Measurements from ENCODE around the gene ANKRD60.

The ANKRD60 gene

DNA sequence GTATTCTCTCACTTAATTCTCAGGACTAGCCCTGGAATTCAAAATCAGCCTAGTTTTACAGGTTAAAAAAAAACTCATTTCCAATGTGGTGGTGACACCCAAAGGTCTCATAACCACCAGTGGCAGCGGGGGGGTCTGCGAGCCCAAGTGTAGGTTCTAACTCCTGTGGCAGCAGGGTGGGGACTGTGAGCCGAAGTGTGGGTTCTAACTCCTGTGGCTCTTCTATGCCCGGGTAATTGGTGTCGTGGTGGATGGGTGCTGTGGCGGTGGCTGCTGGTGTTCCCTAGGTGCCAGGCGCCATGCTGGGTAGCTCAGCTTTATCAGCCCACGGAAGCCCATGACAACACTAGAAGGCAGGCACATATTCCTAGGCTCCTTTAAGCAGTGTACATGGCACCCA lies 4.9 kb upstream of the ANKRD60 start:
- Histone ChIP-seq H3K4me1 (ENCODE audit: control insufficient read depth, insufficient read depth, low read length) (peaks cover 15% of the 10 kb centered on the region), H3K27me3 (ENCODE audit: control insufficient read depth, insufficient read depth, low read length) (peaks cover 13% of the 10 kb centered on the region), H3K9me3 (ENCODE audit: control insufficient read depth, insufficient read depth, low read length) (no peaks in the 10 kb centered on the region), H3K36me3 (ENCODE audit: control insufficient read depth, insufficient read depth, low read length) (0 out of 2 replicates have a peak, but pooled peaks cover 6% of the 10 kb centered on the region), H3K4me3 (ENCODE audit: low read depth, low read length) (no peak overlapping the region), H3K9ac (ENCODE audit: low read depth, low read length) (no peak overlapping the region), H3K27ac (ENCODE audit: low read depth, low read length) (no peak overlapping the region)

DNA sequence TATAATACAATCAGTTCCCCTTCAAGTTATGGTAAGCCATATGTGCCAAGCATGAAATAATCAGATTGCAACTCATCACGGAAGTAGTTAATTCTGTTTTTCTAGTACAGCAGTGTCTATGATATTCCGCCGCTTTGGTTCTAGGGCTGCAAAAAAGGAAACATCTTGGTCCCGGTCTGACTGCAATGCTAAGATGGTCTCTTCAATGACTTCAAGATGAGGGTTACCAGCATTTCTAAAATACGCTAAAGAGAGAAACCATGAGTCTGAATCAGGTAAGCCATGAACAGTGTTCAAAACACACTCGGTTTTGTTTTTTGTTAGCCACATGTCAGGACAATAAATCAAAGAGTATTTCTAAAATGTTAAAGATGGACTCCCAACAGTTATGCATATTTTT lies 3.2 kb upstream of the ANKRD60 start:
- H3K9me3 ChIP-seq (ENCODE audit: control insufficient read depth, insufficient read depth, low read length), result no peaks in the 10 kb centered on the region
- H3K4me1 ChIP-seq (ENCODE audit: control insufficient read depth, insufficient read depth, low read length), result peaks cover 13% of the 10 kb centered on the region
- 0 out of 2 replicates have a peak, but pooled peaks cover 6% of the 10 kb centered on the region for H3K36me3 ChIP-seq (ENCODE audit: control insufficient read depth, insufficient read depth, low read length)
- peaks cover 27% of the 10 kb centered on the region for H3K27me3 ChIP-seq (ENCODE audit: control insufficient read depth, insufficient read depth, low read length)
- no peak overlapping the region for H3K9ac ChIP-seq (ENCODE audit: low read depth, low read length)
- no peak overlapping the region for H3K27ac ChIP-seq (ENCODE audit: low read depth, low read length)
- no peak overlapping the region for H3K4me3 ChIP-seq (ENCODE audit: low read depth, low read length)

GRCh38 chr20:58229198-58229798 lies 845 bp upstream of the ANKRD60 start:
- H3K36me3 ChIP-seq (ENCODE audit: control insufficient read depth, insufficient read depth, low read length), result no peaks in the 10 kb centered on the region
- H3K4me3 ChIP-seq (ENCODE audit: low read depth, low read length), result peak overlapping the region; percentile 82
- no peaks in the 10 kb centered on the region for H3K9me3 ChIP-seq (ENCODE audit: control insufficient read depth, insufficient read depth, low read length)
- peaks cover 34% of the 10 kb centered on the region for H3K27me3 ChIP-seq (ENCODE audit: control insufficient read depth, insufficient read depth, low read length)
- peaks cover 13% of the 10 kb centered on the region for H3K4me1 ChIP-seq (ENCODE audit: control insufficient read depth, insufficient read depth, low read length)
- peak overlapping the region; percentile 84 for H3K9ac ChIP-seq (ENCODE audit: low read depth, low read length)
- peak overlapping the region; percentile 92 for H3K27ac ChIP-seq (ENCODE audit: low read depth, low read length)

GRCh38 chr20:58228103-58228483 lies 360 bp downstream of the ANKRD60 start:
- Histone ChIP-seq H3K27me3 (ENCODE audit: control insufficient read depth, insufficient read depth, low read length) (peaks cover 34% of the 10 kb centered on the region), H3K4me3 (ENCODE audit: low read depth, low read length) (peak overlapping the region; percentile 82), H3K9ac (ENCODE audit: low read depth, low read length) (no peak overlapping the region)

DNA sequence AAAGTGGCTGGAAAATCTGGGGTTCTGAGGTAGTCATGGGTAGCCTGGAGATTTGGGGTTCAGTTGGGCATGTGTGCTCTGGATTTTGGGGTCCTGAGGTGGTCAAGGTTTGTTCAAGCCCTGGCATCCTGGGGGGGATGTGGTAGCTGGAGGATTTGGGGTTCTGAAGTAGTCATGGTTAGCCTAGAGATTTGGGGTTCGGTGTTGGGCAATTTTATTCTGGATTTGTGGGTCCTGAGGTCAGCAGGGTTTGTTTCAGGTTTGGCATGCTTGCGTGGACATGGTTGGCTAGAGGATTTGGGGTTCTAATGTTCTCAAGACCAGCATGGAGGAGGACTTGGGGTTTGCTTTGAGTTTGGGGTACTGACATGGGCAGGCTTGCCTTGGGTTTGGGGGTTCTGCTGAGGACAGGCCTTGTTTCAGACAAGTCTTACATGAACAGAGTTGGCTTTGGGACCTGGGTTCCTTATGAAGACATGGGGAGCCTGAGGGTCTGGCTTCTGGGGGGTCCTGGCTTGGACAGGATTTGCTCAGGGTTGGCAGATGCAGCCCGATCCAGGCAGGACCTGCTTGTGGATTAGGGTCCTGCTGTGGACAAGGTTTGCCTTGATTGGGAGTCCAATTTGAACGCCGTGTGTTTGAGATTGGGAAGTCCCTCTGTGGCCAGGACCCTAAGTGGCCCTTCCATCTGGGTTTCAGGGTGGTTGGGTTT lies 906 bp downstream of the ANKRD60 start:
- no peaks in the 10 kb centered on the region for H3K36me3 ChIP-seq (ENCODE audit: control insufficient read depth, insufficient read depth, low read length)
- H3K27ac ChIP-seq (ENCODE audit: low read depth, low read length), result no peak overlapping the region
- peaks cover 34% of the 10 kb centered on the region for H3K27me3 ChIP-seq (ENCODE audit: control insufficient read depth, insufficient read depth, low read length)
- no peak overlapping the region for H3K9ac ChIP-seq (ENCODE audit: low read depth, low read length)
- H3K4me3 ChIP-seq (ENCODE audit: low read depth, low read length), result peak overlapping the region; percentile 82; the same call in 1 of the 2 replicates
- peaks cover 13% of the 10 kb centered on the region for H3K4me1 ChIP-seq (ENCODE audit: control insufficient read depth, insufficient read depth, low read length)
- H3K9me3 ChIP-seq (ENCODE audit: control insufficient read depth, insufficient read depth, low read length), result no peaks in the 10 kb centered on the region

More at GRCh38 chr20:58228103-58228483, 360 bp downstream of the ANKRD60 start:
- no peak overlapping the region for H3K27ac ChIP-seq (ENCODE audit: low read depth, low read length)
- no peaks in the 10 kb centered on the region for H3K9me3 ChIP-seq (ENCODE audit: control insufficient read depth, insufficient read depth, low read length)
- H3K36me3 ChIP-seq (ENCODE audit: control insufficient read depth, insufficient read depth, low read length), result no peaks in the 10 kb centered on the region
- peaks cover 13% of the 10 kb centered on the region for H3K4me1 ChIP-seq (ENCODE audit: control insufficient read depth, insufficient read depth, low read length)

DNA sequence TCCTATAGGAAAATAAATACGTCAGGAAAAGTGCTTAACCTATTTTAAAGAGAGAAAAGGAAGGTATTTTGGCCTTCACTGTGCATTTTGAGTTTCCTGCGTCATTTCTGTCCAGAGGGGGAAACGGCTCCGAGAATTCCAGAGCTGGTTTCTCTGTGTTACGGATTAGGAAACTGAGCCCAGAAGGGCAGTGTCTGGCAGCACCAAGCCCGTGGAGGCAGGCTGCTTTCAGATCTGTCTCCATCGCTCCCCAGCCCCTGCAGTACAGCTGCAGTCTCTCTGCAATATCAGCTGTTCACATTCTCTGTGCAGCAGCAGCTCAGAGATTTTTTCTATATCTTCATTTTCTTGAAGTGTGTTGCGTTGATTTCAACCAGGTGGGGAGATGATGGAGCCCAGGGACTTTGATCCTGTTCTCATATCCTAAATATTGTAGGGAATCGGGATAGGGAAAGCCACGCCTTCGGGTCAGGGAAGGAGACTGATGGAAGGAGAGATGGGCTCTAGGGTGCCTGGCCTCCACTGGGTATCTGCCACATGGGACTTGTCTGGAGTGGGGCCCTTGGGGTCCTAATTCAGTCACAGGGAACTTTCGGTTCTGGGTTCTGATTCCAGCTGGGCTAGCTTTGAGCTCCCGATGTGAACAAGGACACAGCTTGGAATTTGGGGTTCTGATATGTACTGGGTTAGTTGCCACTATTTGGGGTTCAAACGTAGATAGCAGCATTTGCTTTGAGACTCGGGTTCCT lies 2.8 kb downstream of the ANKRD60 start:
- Histone ChIP-seq H3K27ac (ENCODE audit: low read depth, low read length) (no peak overlapping the region), H3K9me3 (ENCODE audit: control insufficient read depth, insufficient read depth, low read length) (no peaks in the 10 kb centered on the region), H3K4me1 (ENCODE audit: control insufficient read depth, insufficient read depth, low read length) (peaks cover 13% of the 10 kb centered on the region), H3K4me3 (ENCODE audit: low read depth, low read length) (no peak overlapping the region), H3K9ac (ENCODE audit: low read depth, low read length) (no peak overlapping the region), H3K27me3 (ENCODE audit: control insufficient read depth, insufficient read depth, low read length) (peaks cover 34% of the 10 kb centered on the region), H3K36me3 (ENCODE audit: control insufficient read depth, insufficient read depth, low read length) (no peaks in the 10 kb centered on the region)

DNA sequence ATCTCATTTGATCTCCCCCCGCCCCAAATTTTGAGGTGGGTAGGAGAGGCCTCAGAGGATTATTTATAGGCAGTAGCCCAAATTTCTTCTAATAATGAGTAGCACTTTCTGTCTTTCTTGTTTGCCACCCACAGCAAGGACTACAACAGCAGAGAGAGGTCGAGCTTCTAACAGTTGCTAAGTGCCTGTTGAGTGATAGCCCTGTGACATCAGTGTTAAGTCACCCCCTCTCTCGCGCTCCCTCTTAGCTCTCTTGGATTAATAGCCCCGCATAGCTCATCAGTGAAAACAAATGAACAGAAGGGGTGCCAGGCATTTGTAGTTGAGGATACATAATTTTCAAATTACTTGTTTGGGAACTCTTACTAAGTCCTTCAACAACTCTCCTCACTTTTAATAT lies 3.5 kb downstream of the ANKRD60 start:
- Histone ChIP-seq H3K27ac (ENCODE audit: low read depth, low read length) (no peak overlapping the region), H3K4me1 (ENCODE audit: control insufficient read depth, insufficient read depth, low read length) (peaks cover 11% of the 10 kb centered on the region), H3K9ac (ENCODE audit: low read depth, low read length) (no peak overlapping the region), H3K9me3 (ENCODE audit: control insufficient read depth, insufficient read depth, low read length) (no peaks in the 10 kb centered on the region), H3K36me3 (ENCODE audit: control insufficient read depth, insufficient read depth, low read length) (no peaks in the 10 kb centered on the region), H3K27me3 (ENCODE audit: control insufficient read depth, insufficient read depth, low read length) (peaks cover 34% of the 10 kb centered on the region), H3K4me3 (ENCODE audit: low read depth, low read length) (no peak overlapping the region)

DNA sequence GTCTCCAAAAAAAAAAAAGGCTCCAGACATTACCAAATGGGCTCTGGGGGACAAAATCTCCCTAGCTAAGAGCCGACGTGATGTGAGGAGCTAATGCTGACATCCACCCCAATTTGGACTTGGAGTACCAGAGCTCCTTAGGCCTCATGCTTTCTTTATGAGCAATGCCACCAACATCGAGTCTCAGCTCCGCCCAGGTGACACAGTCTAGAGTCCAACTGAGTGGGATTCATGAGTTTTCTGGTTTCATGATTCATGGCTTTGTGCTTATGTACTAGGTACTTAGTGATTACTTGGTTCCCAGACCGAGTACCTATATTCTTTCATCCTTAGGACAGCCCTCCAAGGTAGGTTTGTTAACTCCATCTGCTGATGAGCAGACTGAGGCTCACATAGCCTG lies 4.4 kb downstream of the ANKRD60 start:
- Histone ChIP-seq H3K9ac (ENCODE audit: low read depth, low read length) (no peak overlapping the region), H3K4me1 (ENCODE audit: control insufficient read depth, insufficient read depth, low read length) (peaks cover 4% of the 10 kb centered on the region; the same call in 1 of the 2 replicates), H3K27ac (ENCODE audit: low read depth, low read length) (no peak overlapping the region), H3K9me3 (ENCODE audit: control insufficient read depth, insufficient read depth, low read length) (peaks cover 2% of the 10 kb centered on the region), H3K27me3 (ENCODE audit: control insufficient read depth, insufficient read depth, low read length) (peaks cover 34% of the 10 kb centered on the region), H3K36me3 (ENCODE audit: control insufficient read depth, insufficient read depth, low read length) (no peaks in the 10 kb centered on the region), H3K4me3 (ENCODE audit: low read depth, low read length) (no peak overlapping the region)

- peaks cover 29% of the 10 kb centered on the region for H3K27me3 ChIP-seq (ENCODE audit: control insufficient read depth, insufficient read depth, low read length)
- peaks cover 8% of the 10 kb centered on the region for H3K9me3 ChIP-seq (ENCODE audit: control insufficient read depth, insufficient read depth, low read length)
- no peak overlapping the region for H3K27ac ChIP-seq (ENCODE audit: low read depth, low read length)
- H3K4me3 ChIP-seq (ENCODE audit: low read depth, low read length), result no peak overlapping the region
- H3K9ac ChIP-seq (ENCODE audit: low read depth, low read length), result no peak overlapping the region
- no peaks in the 10 kb centered on the region for H3K4me1 ChIP-seq (ENCODE audit: control insufficient read depth, insufficient read depth, low read length)
- no peaks in the 10 kb centered on the region for H3K36me3 ChIP-seq (ENCODE audit: control insufficient read depth, insufficient read depth, low read length)
These were observed 5.0 kb downstream of the ANKRD60 start for GRCh38 chr20:58223358-58223941.

- Histone ChIP-seq H3K9ac (ENCODE audit: low read depth, low read length) (no peak overlapping the region), H3K36me3 (ENCODE audit: control insufficient read depth, insufficient read depth, low read length) (no peaks in the 10 kb centered on the region), H3K4me3 (ENCODE audit: low read depth, low read length) (no peak overlapping the region), H3K27me3 (ENCODE audit: control insufficient read depth, insufficient read depth, low read length) (peaks cover 20% of the 10 kb centered on the region), H3K4me1 (ENCODE audit: control insufficient read depth, insufficient read depth, low read length) (no peaks in the 10 kb centered on the region), H3K27ac (ENCODE audit: low read depth, low read length) (no peak overlapping the region), H3K9me3 (ENCODE audit: control insufficient read depth, insufficient read depth, low read length) (peaks cover 8% of the 10 kb centered on the region)
These were observed 6.0 kb downstream of the ANKRD60 start for GRCh38 chr20:58222446-58222845.

DNA sequence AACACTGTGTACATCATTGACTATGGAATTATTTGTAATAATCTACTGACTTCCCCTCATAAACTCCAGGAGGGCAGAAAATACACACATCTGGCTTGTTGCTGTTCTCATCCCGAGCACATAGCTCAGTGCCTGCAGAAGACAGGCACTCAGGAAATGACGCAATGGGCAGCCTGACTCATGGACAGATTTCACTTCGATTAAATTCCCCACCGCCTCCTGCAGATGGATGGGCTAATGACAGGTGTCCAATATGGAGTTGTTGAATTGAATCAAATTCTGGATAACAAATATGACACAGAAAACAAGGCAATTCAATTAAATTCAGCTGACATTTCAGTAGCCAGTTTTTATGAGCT lies 9.1 kb downstream of the ANKRD60 start:
- H3K9me3 ChIP-seq (ENCODE audit: control insufficient read depth, insufficient read depth, low read length), result peaks cover 8% of the 10 kb centered on the region
- no peak overlapping the region for H3K27ac ChIP-seq (ENCODE audit: low read depth, low read length)
- H3K27me3 ChIP-seq (ENCODE audit: control insufficient read depth, insufficient read depth, low read length), result no peaks in the 10 kb centered on the region
- H3K4me1 ChIP-seq (ENCODE audit: control insufficient read depth, insufficient read depth, low read length), result no peaks in the 10 kb centered on the region
- H3K4me3 ChIP-seq (ENCODE audit: low read depth, low read length), result no peak overlapping the region
- H3K9ac ChIP-seq (ENCODE audit: low read depth, low read length), result no peak overlapping the region
- no peaks in the 10 kb centered on the region for H3K36me3 ChIP-seq (ENCODE audit: control insufficient read depth, insufficient read depth, low read length)
